ENCODE data around the gene BCAS3. TPM values are rescaled to one million over a fixed set of nuclear protein-coding genes. Genes with fewer than 3 reads are reported as not detected.

The BCAS3 gene
- total and polyA plus RNA-seq, 2 experiments from 2014 or later, result 18.0 to 20.2 TPM

DNA sequence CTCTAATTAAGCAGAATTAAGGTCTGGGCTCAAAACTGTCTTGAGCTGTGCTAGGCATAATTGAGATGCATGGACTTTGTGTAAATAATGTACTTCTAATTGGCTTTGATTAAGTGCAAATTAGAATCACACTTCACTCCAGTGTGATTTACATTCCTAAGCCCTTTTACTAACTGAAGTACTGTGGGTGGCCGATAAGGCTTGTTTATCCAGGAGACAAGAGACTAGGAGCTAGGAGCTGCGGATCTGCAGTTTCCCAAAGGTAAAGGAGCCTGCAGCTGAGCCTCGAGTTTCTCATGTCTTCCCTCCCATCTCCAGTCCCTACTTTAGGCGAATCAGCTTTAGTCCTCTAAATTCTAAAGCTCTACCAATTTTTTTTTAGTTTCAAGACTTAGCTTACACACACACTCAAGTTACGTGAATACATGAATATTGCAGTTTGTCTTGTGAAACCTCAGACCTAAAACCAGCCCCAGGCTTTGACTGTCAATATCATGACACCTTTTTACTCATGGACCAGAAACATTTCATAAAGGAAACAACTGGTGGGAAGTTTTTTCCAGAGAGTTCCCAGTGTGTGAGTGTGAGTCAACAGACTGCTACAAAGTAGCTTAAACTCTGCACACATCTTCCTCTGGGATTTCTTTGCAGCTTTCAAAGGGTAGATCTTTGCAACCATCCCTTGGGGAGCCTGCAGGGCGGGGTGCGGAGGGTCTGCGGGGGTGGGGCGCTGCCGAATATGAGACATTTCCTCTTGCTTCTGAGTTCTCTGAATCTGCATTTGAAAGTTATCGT lies 608.1 kb downstream of the BCAS3 start:
- Histone ChIP-seq H3K9me2 (ENCODE audit: insufficient read depth) (no peaks in the 10 kb centered on the region), H3K27ac (peak overlapping the region; percentile 86), H4K20me1 (ENCODE audit: insufficient read depth) (no peaks in the 10 kb centered on the region), H2AFZ (no peak overlapping the region), H3K4me3 (no peak overlapping the region), H3K9me3 (ENCODE audit: low read depth) (no peaks in the 10 kb centered on the region), H3K79me2 (ENCODE audit: insufficient read depth) (no peaks in the 10 kb centered on the region), H3K9ac (peak overlapping the region; percentile 67), H3K4me2 (ENCODE audit: unreplicated experiment) (peak overlapping the region; percentile 64), H3K36me3 (ENCODE audit: low read depth) (no peaks in the 10 kb centered on the region), H3F3A (ENCODE audit: insufficient read depth) (peaks cover 29% of the 10 kb centered on the region), H3K27me3 (replicated peaks; ENCODE audit: insufficient read depth) (no peaks in the 10 kb centered on the region), H3K4me1 (ENCODE audit: insufficient read depth) (peaks cover 29% of the 10 kb centered on the region)
- TF ChIP-seq EZH2 (IDR thresholded peaks at IDR 0.05; ENCODE audit: insufficient read depth, poor library complexity, severe bottlenecking), result no peak
- TF ChIP-seq EZH2phosphoT487 (IDR thresholded peaks at IDR 0.05; ENCODE audit: insufficient read depth, low read depth), result no peak
- WGBS, 2 experiments (ENCODE audit: low coverage in 1 of 2, low lambda C conversion rate in 2 of 2, missing lambda C conversion rate in 2 of 2), result 37 to 41% methylated on average over 9 to 11 of the region's 11 CpGs
- DNase-seq, result peak; percentile 94
- in situ Hi-C loops (cut with MboI), result no loop called here

DNA sequence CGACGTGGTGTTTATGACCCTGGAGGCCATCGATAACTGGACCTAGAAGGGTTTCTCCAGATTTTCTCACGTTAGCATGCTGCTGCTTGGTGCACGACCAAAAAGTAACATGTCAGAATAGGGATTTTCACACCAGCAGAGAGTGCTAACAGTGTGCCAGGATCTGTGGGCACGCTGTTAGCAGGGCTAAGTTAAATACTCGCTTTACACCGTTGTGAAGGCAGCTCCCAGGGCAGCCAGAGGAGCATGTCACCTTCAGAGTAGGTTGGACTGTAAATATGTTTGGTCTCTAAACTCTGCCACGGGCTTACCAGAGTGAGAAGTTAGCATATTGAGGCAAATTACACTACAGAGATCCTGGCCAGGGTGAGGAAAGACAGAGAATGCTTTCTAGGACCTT lies 608.8 kb downstream of the BCAS3 start:
- in situ Hi-C loops (cut with MboI), result no loop called here

DNA sequence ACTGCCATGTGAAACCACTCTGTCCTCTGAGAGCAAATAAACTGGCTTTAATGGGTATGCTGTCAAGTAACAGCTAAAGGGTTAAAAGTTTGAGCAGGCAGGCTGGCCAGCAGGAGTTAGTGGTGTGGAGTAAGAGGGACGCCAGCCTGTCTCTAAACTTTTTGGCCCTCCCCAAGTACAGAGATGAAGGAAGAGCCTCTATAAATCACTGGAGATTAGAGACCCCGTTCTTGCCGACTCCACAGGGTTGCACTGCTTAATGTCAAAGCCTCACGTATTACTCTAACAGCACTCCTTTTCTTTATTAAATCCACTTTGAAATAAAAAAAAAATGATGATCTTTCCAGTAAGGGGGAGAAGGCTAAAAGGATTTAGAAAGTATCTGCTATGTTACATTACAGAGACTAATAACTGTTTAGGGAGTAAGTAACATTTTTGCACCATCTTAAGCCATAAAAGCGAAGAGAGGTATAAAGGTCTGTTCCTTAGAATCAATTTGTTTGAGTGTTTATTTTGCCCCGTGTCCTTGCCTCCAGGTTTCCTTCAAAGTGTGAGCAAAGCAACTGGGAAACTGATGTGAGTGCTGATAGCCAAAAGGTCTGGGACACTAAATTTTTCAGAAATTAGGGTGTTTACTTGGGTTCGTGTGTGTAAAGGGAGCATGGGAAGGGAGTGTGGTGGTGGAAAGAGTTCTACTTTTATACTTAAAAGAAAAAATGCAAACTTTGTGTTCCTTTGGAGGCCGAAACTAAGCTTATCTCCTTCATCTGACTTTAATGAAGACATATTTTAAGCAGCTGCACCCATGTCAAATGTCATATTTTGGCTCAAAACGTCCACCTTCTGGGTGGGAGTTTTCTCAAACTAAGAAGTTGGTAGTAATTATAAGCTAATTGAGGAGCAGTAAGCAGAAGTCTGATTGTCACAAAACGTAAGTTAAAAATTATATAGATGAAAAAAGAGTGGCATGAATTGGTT lies 612.0 kb downstream of the BCAS3 start:
- Histone ChIP-seq H3K27me3 (replicated peaks; ENCODE audit: insufficient read depth) (no peaks in the 10 kb centered on the region), H3K27ac (no peak overlapping the region), H3K4me1 (ENCODE audit: insufficient read depth) (peaks cover 25% of the 10 kb centered on the region), H3K4me2 (ENCODE audit: unreplicated experiment) (no peak overlapping the region), H3K9me3 (ENCODE audit: low read depth) (no peaks in the 10 kb centered on the region), H2AFZ (no peak overlapping the region), H3K36me3 (ENCODE audit: low read depth) (no peaks in the 10 kb centered on the region), H3K4me3 (no peak overlapping the region), H3K9me2 (ENCODE audit: insufficient read depth) (no peaks in the 10 kb centered on the region), H3K9ac (no peak overlapping the region), H3F3A (ENCODE audit: insufficient read depth) (peaks cover 29% of the 10 kb centered on the region), H3K79me2 (ENCODE audit: insufficient read depth) (no peaks in the 10 kb centered on the region), H4K20me1 (ENCODE audit: insufficient read depth) (no peaks in the 10 kb centered on the region)
- no peak for DNase-seq
- TF ChIP-seq EZH2phosphoT487 (IDR thresholded peaks at IDR 0.05; ENCODE audit: insufficient read depth, low read depth) (no peak), EZH2 (IDR thresholded peaks at IDR 0.05; ENCODE audit: insufficient read depth, poor library complexity, severe bottlenecking) (no peak)
- 84 to 86% methylated on average over 10 of the region's 10 CpGs for WGBS, 2 experiments (ENCODE audit: low coverage in 1 of 2, low lambda C conversion rate in 2 of 2, missing lambda C conversion rate in 2 of 2)
- in situ Hi-C loops (cut with MboI), result no loop called here

More for the DNA sequence above, 608.8 kb downstream of the BCAS3 start:
- Histone ChIP-seq H3K79me2 (ENCODE audit: insufficient read depth) (no peaks in the 10 kb centered on the region), H3K9ac (peak overlapping the region; percentile 63), H3K4me1 (ENCODE audit: insufficient read depth) (peaks cover 29% of the 10 kb centered on the region), H3K4me3 (no peak overlapping the region), H3K36me3 (ENCODE audit: low read depth) (no peaks in the 10 kb centered on the region), H4K20me1 (ENCODE audit: insufficient read depth) (no peaks in the 10 kb centered on the region), H3K4me2 (ENCODE audit: unreplicated experiment) (peak overlapping the region; percentile 60), H3K27me3 (replicated peaks; ENCODE audit: insufficient read depth) (no peaks in the 10 kb centered on the region), H3K9me2 (ENCODE audit: insufficient read depth) (no peaks in the 10 kb centered on the region), H2AFZ (no peak overlapping the region), H3F3A (ENCODE audit: insufficient read depth) (peaks cover 29% of the 10 kb centered on the region), H3K9me3 (ENCODE audit: low read depth) (no peaks in the 10 kb centered on the region), H3K27ac (peak overlapping the region; percentile 86)
- DNase-seq, result no peak
- WGBS, 2 experiments (ENCODE audit: low coverage in 1 of 2, low lambda C conversion rate in 2 of 2, missing lambda C conversion rate in 2 of 2), result 89 to 90% methylated on average over 9 of the region's 9 CpGs
- TF ChIP-seq EZH2 (IDR thresholded peaks at IDR 0.05; ENCODE audit: insufficient read depth, poor library complexity, severe bottlenecking), result no peak
- TF ChIP-seq EZH2phosphoT487 (IDR thresholded peaks at IDR 0.05; ENCODE audit: insufficient read depth, low read depth), result no peak

DNA sequence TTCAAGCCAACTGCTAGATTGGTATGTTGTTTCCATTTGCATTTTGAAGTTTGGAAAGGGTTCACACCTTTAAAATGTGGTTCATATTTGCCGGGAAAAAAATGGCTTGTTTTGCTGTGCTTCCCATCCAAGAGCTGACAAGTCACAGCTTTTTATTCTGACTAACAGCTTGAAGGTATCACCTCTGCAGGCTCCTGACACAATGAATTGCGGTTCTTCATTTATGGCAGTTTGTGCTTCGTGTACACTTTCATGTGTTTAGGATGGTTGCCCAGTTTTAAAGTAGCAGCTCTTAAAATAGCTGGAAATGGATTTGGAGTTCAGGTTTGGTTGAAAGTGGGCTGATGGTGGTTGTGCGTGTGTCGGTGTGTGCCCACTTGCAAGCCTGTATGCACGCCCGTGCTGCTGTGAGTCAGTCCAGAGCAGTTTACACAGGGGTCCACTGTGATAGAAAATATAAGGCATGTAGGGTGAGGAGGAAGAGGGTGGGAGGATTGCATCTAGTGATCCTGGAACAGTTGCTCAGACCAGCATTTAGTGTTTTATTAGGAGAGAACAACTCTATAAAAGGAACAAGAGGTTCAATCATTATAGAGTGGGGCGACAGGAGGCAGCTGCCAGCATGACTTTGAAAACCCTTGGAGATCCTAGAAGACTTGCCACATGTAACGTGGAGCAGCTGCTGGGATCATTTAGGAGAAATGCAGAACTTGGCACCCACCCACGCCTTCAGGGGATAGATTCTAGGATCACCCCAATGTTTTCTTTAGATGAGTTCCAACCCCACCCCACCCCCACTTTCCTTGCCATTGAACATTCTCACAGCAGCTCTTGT lies 614.0 kb downstream of the BCAS3 start:
- Histone ChIP-seq H3K27me3 (replicated peaks; ENCODE audit: insufficient read depth) (no peaks in the 10 kb centered on the region), H3K4me3 (no peak overlapping the region), H3K4me1 (ENCODE audit: insufficient read depth) (peaks cover 14% of the 10 kb centered on the region), H4K20me1 (ENCODE audit: insufficient read depth) (no peaks in the 10 kb centered on the region), H3K27ac (no peak overlapping the region), H3K4me2 (ENCODE audit: unreplicated experiment) (no peak overlapping the region), H3F3A (ENCODE audit: insufficient read depth) (peaks cover 12% of the 10 kb centered on the region), H3K9me2 (ENCODE audit: insufficient read depth) (no peaks in the 10 kb centered on the region), H2AFZ (no peak overlapping the region), H3K79me2 (ENCODE audit: insufficient read depth) (no peaks in the 10 kb centered on the region), H3K9ac (no peak overlapping the region), H3K36me3 (ENCODE audit: low read depth) (no peaks in the 10 kb centered on the region), H3K9me3 (ENCODE audit: low read depth) (no peaks in the 10 kb centered on the region)
- no peak for TF ChIP-seq EZH2phosphoT487 (IDR thresholded peaks at IDR 0.05; ENCODE audit: insufficient read depth, low read depth)
- no peak for TF ChIP-seq EZH2 (IDR thresholded peaks at IDR 0.05; ENCODE audit: insufficient read depth, poor library complexity, severe bottlenecking)
- in situ Hi-C loops (cut with MboI), result no loop called here
- no peak for DNase-seq
- WGBS, 2 experiments (ENCODE audit: low coverage in 1 of 2, low lambda C conversion rate in 2 of 2, missing lambda C conversion rate in 2 of 2), result 72% methylated on average over 10 of the region's 10 CpGs
